ENCODE measurements around the gene ZBTB17. TPM values are rescaled to one million over a fixed set of nuclear protein-coding genes. Genes with fewer than 3 reads are reported as not detected.

ZBTB17 gene
- total and polyA plus RNA-seq, 10 of the 15 experiments (the other 5 are each of a cell fraction or from before 2014, with no cell fraction given): 0.87 to 59.4 (median 38.7) TPM

DNA sequence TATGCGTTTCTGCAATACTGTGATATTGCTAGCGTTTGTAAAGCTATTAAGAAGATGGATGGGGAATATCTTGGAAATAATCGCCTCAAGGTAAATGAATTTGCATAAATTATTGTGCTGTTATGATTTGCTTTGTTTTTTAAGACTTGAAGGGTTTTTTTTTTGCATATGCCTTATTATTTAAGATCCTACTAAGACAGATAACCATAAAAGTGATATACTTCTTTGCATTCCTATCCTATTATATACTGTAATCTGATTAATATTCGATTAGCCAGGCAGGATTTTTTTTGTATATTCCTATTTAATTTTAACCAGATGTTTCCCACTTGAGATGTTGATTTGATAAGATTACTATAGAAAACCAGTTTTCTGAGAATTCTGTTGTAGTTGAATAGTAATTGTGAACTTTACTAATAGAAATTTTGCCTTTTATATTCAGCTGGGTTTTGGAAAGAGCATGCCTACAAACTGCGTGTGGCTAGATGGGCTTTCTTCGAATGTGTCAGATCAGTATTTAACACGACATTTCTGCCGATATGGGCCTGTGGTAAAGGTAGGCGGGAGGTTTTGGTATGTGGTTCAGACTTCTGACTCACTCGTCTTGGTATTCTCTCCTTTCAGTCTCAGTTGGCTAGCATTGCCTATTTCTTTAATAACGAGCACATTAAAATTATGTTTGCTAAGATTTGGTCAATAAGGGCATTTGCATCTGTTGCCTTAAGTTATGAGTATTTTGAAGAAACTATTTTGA lies 56.8 kb downstream of the ZBTB17 start (continued):
- peak; percentile 88 for TF ChIP-seq IRF4 (IDR thresholded peaks at IDR 0.05; ENCODE audit: low read depth, low read length)
- TF ChIP-seq TCF12 (IDR thresholded peaks at IDR 0.05; ENCODE audit: low read depth, low read length): peak; percentile 68; the same call in 1 of the 2 replicates
- TF ChIP-seq, protein P1, sequence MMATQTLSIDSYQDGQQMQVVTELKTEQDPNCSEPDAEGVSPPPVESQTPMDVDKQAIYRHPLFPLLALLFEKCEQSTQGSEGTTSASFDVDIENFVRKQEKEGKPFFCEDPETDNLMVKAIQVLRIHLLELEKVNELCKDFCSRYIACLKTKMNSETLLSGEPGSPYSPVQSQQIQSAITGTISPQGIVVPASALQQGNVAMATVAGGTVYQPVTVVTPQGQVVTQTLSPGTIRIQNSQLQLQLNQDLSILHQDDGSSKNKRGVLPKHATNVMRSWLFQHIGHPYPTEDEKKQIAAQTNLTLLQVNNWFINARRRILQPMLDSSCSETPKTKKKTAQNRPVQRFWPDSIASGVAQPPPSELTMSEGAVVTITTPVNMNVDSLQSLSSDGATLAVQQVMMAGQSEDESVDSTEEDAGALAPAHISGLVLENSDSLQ (IDR thresholded peaks at IDR 0.05): peak; percentile 30; the same call in 1 of the 2 replicates
- TF ChIP-seq DPF2 (IDR thresholded peaks at IDR 0.05): peak; percentile 75
- no peak for TF ChIP-seq KDM1A (IDR thresholded peaks at IDR 0.05; ENCODE audit: borderline replicate concordance)
- TF ChIP-seq NR2C1 (IDR thresholded peaks at IDR 0.05): no peak
- TF ChIP-seq MEF2A (IDR thresholded peaks at IDR 0.05; ENCODE audit: insufficient read depth, low read depth, low read length): peak; percentile 83
- TF ChIP-seq NFIC (IDR thresholded peaks at IDR 0.05; ENCODE audit: low read depth, low read length): peak; percentile 95
- TF ChIP-seq, protein P2, sequence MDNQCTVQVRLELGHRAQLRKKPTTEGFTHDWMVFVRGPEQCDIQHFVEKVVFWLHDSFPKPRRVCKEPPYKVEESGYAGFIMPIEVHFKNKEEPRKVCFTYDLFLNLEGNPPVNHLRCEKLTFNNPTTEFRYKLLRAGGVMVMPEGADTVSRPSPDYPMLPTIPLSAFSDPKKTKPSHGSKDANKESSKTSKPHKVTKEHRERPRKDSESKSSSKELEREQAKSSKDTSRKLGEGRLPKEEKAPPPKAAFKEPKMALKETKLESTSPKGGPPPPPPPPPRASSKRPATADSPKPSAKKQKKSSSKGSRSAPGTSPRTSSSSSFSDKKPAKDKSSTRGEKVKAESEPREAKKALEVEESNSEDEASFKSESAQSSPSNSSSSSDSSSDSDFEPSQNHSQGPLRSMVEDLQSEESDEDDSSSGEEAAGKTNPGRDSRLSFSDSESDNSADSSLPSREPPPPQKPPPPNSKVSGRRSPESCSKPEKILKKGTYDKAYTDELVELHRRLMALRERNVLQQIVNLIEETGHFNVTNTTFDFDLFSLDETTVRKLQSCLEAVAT (IDR thresholded peaks at IDR 0.05): 0 out of 2 replicates have a peak, but pooled peaks have one; percentile 32
- peak; percentile 93 for TF ChIP-seq ZBED1 (IDR thresholded peaks at IDR 0.05; ENCODE audit: borderline replicate concordance)
- TF ChIP-seq ATF7 (IDR thresholded peaks at IDR 0.05; ENCODE audit: low read depth): peak; percentile 64; the same call in 1 of the 2 replicates
- TF ChIP-seq MTA2 (IDR thresholded peaks at IDR 0.05; ENCODE audit: low read depth): peak; percentile 77
- peak; percentile 94 for TF ChIP-seq CBFB (IDR thresholded peaks at IDR 0.05; ENCODE audit: low read depth)
- TF ChIP-seq IKZF2 (IDR thresholded peaks at IDR 0.05): peak in 1 of 2 experiments; percentile 46; a peak in 3 of 4 replicates
- TF ChIP-seq CREB1 (IDR thresholded peaks at IDR 0.05; ENCODE audit: low read depth): peak; percentile 64; the same call in 1 of the 2 replicates
- peak; percentile 65 for TF ChIP-seq EED (IDR thresholded peaks at IDR 0.05; ENCODE audit: low read depth)
- peak; percentile 67; the same call in 1 of the 2 replicates for TF ChIP-seq PML (IDR thresholded peaks at IDR 0.05; ENCODE audit: low read length)
- no peak for TF ChIP-seq REST (IDR thresholded peaks at IDR 0.05; ENCODE audit: low read depth, low read length)
- TF ChIP-seq ATF2 (IDR thresholded peaks at IDR 0.05; ENCODE audit: low read length): peak; percentile 82
- TF ChIP-seq KAT2A (conservative IDR thresholded peaks at IDR 0.05; ENCODE audit: control insufficient read depth, low read depth, low read length): no peak
- no peak for TF ChIP-seq TARDBP (IDR thresholded peaks at IDR 0.05; ENCODE audit: borderline replicate concordance)
- TF ChIP-seq, protein P3, sequence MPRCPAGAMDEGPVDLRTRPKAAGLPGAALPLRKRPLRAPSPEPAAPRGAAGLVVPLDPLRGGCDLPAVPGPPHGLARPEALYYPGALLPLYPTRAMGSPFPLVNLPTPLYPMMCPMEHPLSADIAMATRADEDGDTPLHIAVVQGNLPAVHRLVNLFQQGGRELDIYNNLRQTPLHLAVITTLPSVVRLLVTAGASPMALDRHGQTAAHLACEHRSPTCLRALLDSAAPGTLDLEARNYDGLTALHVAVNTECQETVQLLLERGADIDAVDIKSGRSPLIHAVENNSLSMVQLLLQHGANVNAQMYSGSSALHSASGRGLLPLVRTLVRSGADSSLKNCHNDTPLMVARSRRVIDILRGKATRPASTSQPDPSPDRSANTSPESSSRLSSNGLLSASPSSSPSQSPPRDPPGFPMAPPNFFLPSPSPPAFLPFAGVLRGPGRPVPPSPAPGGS (IDR thresholded peaks at IDR 0.05; ENCODE audit: borderline replicate concordance, insufficient read depth, low read depth, low read length, poor library complexity, severe bottlenecking): peak; percentile 54
- TF ChIP-seq CREM (IDR thresholded peaks at IDR 0.05; ENCODE audit: low read depth): peak; percentile 90
